ENCODE results near the gene OR51I2.
A peak's percentile ranks its signal among the peaks of the same experiment; 100 is the strongest.

Gene OR51I2, protein sequence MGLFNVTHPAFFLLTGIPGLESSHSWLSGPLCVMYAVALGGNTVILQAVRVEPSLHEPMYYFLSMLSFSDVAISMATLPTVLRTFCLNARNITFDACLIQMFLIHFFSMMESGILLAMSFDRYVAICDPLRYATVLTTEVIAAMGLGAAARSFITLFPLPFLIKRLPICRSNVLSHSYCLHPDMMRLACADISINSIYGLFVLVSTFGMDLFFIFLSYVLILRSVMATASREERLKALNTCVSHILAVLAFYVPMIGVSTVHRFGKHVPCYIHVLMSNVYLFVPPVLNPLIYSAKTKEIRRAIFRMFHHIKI

DNA sequence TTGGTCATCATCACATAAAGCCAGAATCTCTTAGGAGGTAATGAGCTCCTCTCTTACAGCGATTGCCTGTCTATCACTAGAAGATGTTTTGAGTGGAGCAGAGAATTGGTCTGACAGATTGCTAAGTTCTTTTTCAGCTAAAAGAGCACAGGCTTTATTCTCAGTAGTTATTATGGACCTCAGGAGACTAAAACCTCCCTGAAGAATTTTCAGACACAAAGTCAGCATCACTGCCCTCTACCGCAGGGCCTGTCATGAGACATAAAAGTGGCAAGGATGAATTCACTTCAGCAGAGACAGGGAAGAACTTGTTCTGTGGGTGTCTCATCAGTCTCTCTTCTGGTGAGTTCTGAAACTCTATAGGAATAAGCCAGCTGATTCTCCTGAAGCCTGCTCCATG lies at the start of gene OR51I2:
OR51I2 (plus strand) TSS at position 301 of the 400 bp plus-strand sequence. CDS start 4,166 bp downstream, outside the sequence.
- FAIRE-seq (no peak), DNase-seq (ENCODE audit: insufficient read length, low spot score) (no peak)

DNA sequence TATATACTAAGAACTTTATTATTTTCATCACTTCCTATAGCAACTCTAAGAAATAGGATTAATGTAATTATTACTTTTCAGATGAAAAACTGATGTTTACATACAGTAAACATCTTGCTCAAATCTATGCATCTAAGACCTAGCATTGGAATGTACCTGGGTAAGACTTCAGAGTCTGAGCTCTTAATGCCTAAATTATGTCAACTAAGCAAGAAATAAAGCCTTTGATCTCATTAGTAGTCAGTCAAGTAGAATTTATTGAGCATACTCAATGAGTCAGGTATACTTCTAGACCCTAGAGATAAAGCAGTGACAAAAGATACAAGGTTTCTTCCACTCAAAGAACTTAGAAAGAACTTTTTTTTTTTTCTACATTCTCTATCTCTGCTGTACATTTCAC lies 44.0 kb upstream of the OR51I2 start:
- FAIRE-seq: no peak
- DNase-seq (ENCODE audit: insufficient read length, low spot score): no peak

DNA sequence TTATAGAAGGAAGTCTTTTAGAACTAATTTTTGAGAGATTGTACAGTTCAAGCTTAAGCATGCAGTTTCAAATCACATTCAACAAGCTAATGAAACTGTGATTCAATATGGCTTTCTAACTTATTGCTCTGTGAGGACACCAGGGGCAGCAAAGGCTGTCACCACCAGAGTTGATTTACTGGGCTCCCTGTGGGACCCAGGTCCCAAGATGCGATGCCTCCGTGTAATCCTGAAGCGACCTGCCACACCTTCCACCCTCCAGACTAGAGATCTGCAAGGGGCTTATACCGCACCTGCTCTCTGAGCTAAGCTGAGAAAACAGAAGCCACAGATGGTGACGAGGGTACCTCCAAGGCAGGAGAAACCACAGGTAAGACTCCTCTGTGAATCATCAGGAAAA lies 28.1 kb upstream of the OR51I2 start:
- no peak for FAIRE-seq
- no peak for DNase-seq (ENCODE audit: insufficient read length, low spot score)

DNA sequence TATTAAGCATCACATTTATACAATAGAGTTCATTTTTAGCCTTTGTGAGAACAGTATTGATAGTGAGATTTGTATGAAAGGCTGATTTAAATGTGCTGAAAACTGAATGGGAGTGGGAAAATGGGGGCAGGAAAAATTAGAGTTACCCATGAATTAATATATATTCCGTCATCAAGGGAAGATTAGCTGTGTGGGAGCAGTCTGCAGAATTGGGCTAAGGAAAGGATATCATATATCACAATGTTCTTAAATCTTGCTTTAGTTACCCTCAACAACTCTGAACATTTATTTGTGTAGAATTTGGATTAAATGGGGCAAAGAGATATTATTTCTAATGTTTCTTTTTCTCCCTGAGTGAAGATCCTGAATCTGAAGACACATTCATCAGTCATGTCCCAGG lies 27.3 kb upstream of the OR51I2 start, which contains the start of gene OR51Q1:
OR51Q1 (plus strand) TSS at position 301 of the 400 bp plus-strand sequence; CDS start at position 391, 90 bp downstream.
- DNase-seq (ENCODE audit: insufficient read length, low spot score) (no peak), FAIRE-seq (no peak)

DNA sequence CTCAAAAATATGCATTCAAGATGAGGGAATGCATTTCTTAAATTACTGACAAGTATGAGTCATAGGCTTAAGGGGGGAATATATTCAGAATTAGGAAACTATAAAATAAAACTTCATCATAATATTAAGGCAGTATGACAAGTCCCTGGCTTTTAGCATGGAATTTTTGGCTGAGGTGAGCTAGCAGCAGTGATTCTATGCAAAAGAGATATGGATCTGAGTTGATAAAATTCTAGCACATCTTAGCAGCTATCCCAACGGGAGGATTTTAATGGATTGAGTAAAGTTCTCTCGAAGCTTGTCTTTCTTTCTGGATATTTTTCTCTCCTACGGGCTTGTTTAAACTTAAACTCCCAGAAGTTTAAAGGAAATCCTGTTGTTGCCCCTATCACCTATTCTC lies 26.0 kb upstream of the OR51I2 start:
- FAIRE-seq (no peak), DNase-seq (ENCODE audit: insufficient read length, low spot score) (no peak)

DNA sequence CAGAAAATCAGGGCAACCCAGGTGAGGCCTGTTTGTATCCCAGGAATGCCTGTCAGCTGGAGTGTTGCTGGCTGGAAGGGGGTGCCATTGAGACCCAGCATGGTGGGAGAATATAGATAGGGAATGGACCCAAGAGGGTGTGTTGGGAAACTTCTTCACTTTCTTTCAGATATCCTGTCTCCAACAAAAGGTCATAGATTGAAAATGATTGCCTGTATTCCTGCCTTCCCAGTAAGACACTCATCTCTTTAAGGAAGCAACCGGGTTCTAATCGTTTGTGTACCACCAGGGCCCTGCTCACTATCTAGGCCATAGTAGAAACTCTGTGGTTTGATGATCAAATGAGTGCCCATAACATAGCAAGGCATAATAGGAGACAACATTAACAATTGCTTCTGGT lies 7.7 kb upstream of the OR51I2 start, which contains the start of gene OR51I1:
OR51I1 (minus strand) TSS at position 101 of the 400 bp plus-strand sequence; CDS start at position 101, 0 bp downstream.
- no peak for DNase-seq (ENCODE audit: insufficient read length, low spot score)
- no peak for FAIRE-seq

DNA sequence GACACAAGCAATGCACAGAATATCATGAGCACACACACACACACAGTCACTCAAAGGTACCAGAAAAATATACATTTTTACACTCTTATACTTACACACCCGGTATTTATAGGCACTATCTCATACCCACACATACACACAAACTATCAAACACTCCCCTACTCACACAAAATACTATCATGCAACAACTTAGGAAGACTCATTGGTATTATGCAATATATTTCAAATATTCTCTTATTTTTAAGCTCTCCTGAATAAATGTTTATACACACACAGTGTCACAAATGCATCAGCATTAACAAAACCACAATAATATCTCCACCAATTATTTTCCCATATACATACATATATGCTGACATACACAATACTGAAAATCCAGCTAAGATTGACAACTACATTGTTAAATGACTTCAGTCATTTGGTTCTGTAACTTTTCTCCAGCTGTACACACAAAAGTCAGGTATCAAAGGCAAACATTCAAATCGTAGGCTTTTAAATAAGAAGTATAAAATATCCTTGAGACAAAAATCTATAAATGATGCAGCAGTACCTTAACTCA lies 5.2 kb upstream of the OR51I2 start:
- FAIRE-seq (no peak), DNase-seq (ENCODE audit: insufficient read length, low spot score) (no peak)

DNA sequence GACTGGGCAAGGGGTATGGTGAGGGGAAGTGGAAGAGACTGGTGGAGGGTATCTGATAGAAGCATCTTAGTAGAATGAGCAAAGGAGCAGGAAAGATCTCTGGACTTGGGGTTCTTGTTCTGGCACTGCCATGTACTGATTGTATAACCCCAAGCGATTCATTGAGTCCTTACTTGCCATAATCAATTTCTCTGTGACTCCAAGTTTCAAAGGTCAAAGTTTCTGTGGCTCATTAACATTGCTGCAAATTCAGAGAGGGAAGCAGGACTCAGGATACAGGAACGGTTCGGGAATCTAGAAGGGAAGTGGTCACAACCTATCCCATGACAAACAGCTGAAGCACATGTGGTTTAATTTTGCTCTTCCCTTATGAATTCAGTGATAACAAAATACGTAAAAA lies 309 bp downstream of the OR51I2 start:
- no peak for FAIRE-seq
- DNase-seq (ENCODE audit: insufficient read length, low spot score): no peak

DNA sequence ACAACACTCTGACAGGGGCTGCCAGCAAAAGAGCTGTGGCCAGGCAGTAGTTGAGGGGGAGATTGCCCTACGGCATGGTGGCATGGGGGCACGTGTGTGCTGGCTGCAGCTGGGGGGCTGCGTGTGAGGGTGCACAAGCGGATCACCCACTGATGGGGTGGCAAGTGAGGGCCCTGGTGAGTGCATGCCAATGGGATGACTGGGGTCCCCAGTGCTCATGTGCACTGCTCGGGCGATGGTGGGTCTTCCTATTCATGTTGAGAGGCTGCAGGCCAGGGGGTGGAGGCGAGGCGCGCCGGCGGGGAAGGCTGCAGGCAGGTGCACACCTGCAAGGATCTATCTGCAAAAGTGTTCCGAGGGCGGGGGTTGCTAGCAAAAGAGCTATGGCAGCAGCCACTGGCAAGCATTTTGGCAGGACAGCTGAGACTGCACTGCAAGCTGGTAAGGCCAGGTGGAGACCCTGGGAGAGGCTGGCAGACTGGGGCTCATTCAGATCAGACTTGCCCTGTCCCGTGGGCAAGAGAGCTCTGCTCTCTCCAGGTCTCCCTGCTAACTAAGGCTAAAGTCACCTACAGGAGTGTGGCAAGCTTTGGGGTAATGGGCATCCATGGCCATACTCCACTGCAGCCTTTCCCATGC lies 12.0 kb downstream of the OR51I2 start:
- FAIRE-seq: no peak
- no peak for DNase-seq (ENCODE audit: insufficient read length, low spot score)

DNA sequence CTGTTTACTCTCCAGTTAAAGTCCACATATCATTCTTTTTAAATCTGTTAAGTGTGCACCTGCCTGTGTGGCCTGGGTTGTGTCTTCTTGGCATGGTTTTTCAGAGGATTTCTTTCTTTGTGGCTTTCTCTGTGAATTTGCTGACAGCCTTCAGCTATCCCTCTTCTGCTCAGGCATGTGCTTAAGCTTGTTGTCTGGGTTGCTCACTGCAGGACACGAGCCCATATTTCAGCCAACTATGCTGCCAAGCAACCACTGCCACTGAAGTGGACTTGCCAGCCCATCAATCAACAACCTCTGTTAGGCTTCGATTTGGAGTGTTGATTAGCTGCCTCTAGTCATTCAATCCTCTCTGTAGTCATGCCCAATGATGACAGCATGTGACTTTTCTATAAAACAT lies 18.4 kb downstream of the OR51I2 start:
- DNase-seq (ENCODE audit: insufficient read length, low spot score): no peak
- no peak for FAIRE-seq

DNA sequence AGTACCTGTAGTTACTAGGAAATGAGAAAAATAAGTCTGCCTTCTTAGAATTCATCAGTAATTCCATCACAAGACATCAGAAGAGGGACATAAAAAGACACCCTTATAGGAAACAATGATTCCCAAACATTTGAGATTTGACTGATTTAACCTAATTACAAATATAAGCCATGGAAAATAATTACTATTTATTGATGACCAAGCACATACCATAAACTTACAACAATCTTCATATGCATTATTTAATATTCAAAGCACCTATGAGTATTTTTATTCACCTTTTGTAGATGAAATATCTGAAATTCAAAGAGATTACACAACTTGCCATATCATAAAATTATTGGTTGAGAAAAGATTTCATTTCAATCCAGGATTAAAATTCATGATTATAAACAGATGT lies 24.8 kb downstream of the OR51I2 start:
- DNase-seq (ENCODE audit: insufficient read length, low spot score) (no peak), FAIRE-seq (no peak)

DNA sequence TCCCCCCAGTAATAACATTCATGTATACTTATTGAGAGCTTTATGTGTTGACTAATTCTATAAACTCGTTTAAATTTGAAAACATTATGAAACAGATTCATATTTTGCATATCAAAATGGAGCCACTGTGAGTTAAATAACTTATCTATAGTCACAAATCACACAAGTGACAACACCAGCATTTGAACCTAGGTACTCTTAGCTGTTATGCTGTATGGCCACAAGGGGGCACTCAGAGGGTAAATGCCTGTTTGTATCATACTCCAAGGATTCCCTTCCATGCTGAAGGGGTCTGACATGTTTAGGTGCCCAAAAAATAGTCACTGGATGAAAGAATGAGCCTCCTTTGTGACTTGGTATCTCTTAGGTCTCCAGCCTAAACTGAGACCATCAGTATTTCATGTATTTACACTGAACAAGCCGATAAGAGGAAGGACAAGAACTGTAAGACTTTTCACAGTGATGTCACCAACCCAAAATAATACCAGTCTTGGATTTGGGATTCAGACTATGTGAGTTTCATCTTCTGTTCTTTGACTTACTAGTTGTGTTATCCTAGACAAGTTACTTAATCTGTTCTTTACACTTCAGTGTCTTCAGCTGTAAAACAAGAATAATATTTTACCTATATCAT lies 27.2 kb downstream of the OR51I2 start:
- DNase-seq (ENCODE audit: insufficient read length, low spot score) (peak; percentile 33), FAIRE-seq (peak; percentile 65)

DNA sequence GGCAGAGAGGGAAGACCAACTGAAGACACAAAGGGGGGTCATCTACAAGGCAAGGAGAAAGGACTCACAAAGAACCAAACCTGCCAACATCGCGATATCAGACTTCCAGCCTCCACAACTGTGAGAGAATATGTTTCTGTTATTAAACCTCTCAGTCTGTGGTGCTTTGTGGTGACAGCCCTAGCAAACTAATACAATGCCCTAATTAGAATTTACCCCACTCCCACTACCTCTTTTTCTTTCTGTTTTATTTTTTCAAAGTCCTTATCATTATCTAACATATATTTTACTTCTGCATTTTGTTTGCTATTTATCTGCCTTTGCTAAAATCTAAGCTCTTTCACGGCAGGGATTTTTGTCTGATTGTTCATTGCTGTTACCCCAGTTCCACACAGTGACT lies 36.9 kb downstream of the OR51I2 start:
- no peak for DNase-seq (ENCODE audit: insufficient read length, low spot score)
- FAIRE-seq: no peak

DNA sequence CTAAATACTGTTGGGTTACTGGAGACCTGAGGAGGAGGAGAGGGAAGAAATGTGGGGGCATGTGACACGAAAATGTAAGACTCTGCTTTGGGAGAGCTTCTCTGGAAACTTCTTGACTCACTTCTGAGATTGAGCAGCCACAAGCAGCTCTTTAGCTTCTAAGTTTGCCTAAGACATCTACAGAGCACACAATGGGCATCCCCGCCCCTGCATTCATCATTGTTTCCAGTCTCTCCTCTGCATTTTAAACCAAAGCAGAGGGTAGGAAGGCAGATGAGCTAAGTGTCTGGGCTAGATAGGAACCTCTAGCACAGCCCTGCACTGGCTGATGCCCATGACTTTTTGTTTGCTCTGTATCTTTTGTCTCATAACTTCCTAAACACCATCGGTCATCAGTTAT lies 37.3 kb downstream of the OR51I2 start:
- FAIRE-seq (no peak), DNase-seq (ENCODE audit: insufficient read length, low spot score) (no peak)

DNA sequence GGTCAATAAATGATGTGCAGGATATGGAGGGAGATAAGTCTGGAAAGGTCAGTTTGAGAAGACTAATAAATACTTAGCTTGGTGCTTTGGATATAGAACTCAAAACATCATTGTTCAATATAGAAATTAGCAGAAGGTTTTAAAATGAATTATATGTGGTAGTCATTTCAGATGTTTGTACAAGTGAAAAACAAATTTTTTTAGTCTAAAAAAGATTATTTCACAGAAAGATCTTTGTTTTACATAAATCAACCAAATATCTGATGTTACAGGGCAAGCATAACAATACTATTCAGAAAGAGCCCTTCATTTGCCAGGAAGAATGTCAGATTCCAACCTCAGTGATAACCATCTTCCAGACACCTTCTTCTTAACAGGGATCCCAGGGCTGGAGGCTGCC lies 39.3 kb downstream of the OR51I2 start, which contains the start of gene OR52D1:
OR52D1 (plus strand) TSS at position 301 of the 400 bp plus-strand sequence; CDS start at position 323, 22 bp downstream.
- DNase-seq (ENCODE audit: insufficient read length, low spot score) (no peak), FAIRE-seq (no peak)

DNA sequence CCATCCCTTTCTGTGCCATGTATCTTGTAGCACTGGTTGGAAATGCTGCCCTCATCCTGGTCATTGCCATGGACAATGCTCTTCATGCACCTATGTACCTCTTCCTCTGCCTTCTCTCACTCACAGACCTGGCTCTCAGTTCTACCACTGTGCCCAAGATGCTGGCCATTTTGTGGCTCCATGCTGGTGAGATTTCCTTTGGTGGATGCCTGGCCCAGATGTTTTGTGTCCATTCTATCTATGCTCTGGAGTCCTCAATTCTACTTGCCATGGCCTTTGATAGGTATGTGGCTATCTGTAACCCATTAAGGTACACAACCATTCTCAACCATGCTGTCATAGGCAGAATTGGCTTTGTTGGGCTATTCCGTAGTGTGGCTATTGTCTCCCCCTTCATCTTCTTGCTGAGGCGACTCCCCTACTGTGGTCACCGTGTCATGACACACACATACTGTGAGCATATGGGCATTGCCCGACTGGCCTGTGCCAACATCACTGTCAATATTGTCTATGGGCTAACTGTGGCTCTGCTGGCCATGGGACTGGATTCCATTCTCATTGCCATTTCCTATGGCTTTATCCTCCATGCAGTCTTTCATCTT lies 39.8 kb downstream of the OR51I2 start:
- FAIRE-seq (no peak), DNase-seq (ENCODE audit: insufficient read length, low spot score) (no peak)

DNA sequence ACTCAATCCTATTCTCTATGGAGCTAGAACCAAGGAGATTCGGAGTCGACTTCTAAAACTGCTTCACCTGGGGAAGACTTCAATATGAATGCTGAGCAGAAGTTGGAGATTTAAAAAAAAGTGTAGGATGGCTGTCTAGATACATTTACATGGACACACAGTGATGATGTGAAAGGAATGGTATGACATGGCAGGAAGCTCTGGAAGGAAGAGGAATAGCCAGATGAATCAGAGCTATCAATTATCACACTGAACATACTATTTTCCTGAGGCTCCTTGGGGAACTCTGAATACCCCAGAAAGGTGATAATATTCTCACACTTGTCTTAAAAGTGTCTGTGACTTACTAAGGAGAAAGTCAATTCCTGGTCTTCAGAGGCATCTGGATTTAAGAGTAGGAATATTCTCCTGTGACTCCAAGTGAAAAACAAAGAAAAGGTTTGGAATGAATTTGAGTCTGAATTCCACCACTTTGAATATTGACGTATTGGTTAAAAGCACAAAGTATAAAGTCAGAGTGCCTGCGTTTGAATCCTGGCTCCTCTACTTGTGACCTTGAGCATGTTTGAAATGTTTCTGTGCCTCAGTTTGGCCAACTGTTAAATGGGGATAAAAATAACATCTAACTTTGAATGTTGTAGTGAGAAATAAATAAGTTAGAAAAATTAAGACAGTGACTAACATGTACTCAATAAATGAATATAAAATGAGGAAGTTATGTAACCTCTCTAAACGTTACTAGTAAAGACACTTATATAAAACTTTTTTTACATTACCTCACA lies 40.6 kb downstream of the OR51I2 start:
- FAIRE-seq (no peak), DNase-seq (ENCODE audit: insufficient read length, low spot score) (no peak)

DNA sequence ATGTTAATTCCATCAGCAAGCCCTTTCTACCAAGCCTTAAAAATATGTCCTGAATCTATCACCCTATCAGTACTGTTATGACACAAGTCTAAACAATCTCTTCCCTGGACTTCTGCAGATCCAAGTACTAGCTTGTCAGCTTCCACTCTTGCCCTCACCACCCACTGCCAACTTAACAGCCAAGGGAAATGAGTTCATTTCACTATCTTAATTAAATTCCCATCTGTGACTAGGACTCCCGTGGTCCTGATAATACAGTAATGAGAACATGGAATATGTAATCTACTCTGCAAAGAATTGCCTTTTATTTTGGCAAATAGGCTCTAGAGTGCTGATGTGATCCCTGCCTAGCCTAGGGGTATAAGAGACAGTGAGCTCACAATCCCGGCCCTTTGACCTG lies 50.5 kb downstream of the OR51I2 start:
- FAIRE-seq (no peak), DNase-seq (ENCODE audit: insufficient read length, low spot score) (no peak)

DNA sequence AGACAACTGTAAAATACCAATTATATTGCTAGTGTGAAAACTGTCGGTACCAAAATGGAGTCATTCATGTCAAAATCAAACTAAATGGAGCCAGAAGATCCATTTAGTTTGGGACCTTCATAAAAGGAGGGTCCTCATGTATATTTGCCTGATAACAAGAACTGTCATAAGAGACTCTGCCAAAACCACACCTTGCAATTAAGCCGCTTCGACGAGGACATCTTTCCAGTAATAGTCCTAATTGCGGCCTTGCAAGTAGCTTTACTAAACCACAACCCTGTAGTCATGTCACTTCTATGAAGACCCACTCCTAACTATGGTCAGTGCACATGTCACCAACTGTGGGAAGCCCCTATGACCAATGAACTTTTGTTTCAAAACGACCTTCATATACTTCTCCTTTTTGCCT lies 51.3 kb downstream of the OR51I2 start:
- DNase-seq (ENCODE audit: insufficient read length, low spot score) (no peak), FAIRE-seq (no peak)

DNA sequence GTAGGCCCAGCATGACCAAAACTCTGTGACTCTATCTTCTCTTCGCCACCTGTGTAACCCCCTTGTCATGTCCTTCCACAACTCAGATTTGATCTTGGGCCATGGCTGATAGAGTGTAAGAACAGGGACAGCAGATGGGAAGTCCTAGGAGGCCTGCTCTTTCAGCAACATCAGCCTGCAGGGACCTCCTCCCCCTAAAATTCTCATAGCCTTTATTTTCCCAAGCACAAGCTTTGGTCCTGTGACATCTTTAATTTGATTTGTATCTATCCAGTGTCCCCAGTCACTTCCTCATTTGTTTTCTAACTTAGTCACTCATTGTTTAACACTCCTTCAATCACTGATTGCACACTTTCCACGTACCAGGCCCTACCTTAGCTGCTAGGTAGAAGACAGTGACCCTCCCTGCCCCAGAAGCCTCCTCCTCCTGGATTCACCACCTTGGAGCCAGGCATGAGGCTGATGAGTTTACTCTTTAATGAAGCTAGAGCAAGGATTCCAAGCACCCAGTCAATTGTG lies 55.3 kb downstream of the OR51I2 start:
- DNase-seq (ENCODE audit: insufficient read length, low spot score) (no peak), FAIRE-seq (no peak)

Data from GM19239 (cell line).